H1 (cell line): ENCODE measurements around the gene PIGBOS1. TPM values are rescaled to one million over a fixed set of nuclear protein-coding genes. Genes with fewer than 3 reads are reported as not detected.

Experiments
- BRCA1 ChIP-seq: IDR thresholded peaks from 2 replicates; pipeline ENCODE4 v1.6.1; 2012; ENCODE audit warnings: low read depth, low read length, improper control_type of control experiment
- CHD1 ChIP-seq: IDR thresholded peaks from 2 replicates; pipeline ENCODE4 v1.6.1; 2012; ENCODE audit warnings: low read depth, low read length, improper control_type of control experiment
- EGR1 ChIP-seq: IDR thresholded peaks from 2 replicates; pipeline ENCODE4 v1.6.1; 2011; ENCODE audit warnings: low read depth, low read length, borderline replicate concordance
- EP300 ChIP-seq, 2 experiments: IDR thresholded peaks; 1 replicate in 1 of 2; 2 replicates in 1 of 2; pipeline ENCODE4 v1.6.1; 2011 to 2012; ENCODE audit warnings: low read depth in 2 of 2, low read length in 2 of 2, mild to moderate bottlenecking in 2 of 2, borderline replicate concordance in 1 of 2, inconsistent platforms in 1 of 2, moderate library complexity in 1 of 2
- FOSL1 ChIP-seq: IDR thresholded peaks from 2 replicates; pipeline ENCODE4 v1.6.1; 2011; ENCODE audit warnings: mild to moderate bottlenecking, low read depth, low read length, moderate library complexity; ENCODE audit not compliant: insufficient read depth
- GTF2F1 ChIP-seq: IDR thresholded peaks from 2 replicates; pipeline ENCODE4 v1.6.1; 2012; ENCODE audit warnings: low read depth, low read length, improper control_type of control experiment, borderline replicate concordance
- POLR2AphosphoS5 ChIP-seq: IDR thresholded peaks from 2 replicates; pipeline ENCODE4 v1.6.1; 2011; ENCODE audit warnings: low read depth, low read length
- POU5F1 ChIP-seq: IDR thresholded peaks from 2 replicates; pipeline ENCODE4 v1.6.1; 2011; ENCODE audit warnings: low read depth, mild to moderate bottlenecking, low read length, moderate library complexity
- YY1 ChIP-seq: IDR thresholded peaks from 2 replicates; pipeline ENCODE4 v1.6.1; 2011; ENCODE audit warnings: low read depth, mild to moderate bottlenecking, low read length
- ZNF274 ChIP-seq: IDR thresholded peaks from 2 replicates; pipeline ENCODE4 v1.7.0; 2012; ENCODE audit warnings: low read length, borderline replicate concordance; ENCODE audit errors: extremely low read depth
- polyA plus RNA-seq, 7 experiments: library from polyadenylated mRNA; depleted of rRNA in 3 of 7; stranded (reverse) in 5 of 7; unstranded in 2 of 7; fragments of >200 nt in 5 of 7; fragments of 200-250 nt in 2 of 7; gene quantifications; 1 replicate in 5 of 7; 2 replicates in 1 of 7; 4 replicates in 1 of 7; pipeline versions ENCODE4 v1.2.1 to v1.2.3, GENCODE V29; 2011 to 2013; ENCODE audit warnings: missing spikeins in 2 of 7, mixed read lengths in 2 of 7
- total RNA-seq: library from RNA; stranded (reverse); fragmentation: NEBNext Ultra II Directional; extraction: Animal tissue kit (Norgen Biotek cat#: 25700); gene quantifications from 2 replicates; pipeline ENCODE4 v1.2.1, GENCODE V29; 2021
- TF ChIP-seq, protein P1 (sequence below): fragments of 300-600 bp; sonication (generic); IDR thresholded peaks from 2 replicates; pipeline ENCODE4 v1.7.1; 2012; ENCODE audit warnings: low read length, moderate library complexity, mild to moderate bottlenecking, inconsistent platforms; ENCODE audit not compliant: insufficient replicate concordance

The PIGBOS1 gene
- total and polyA plus RNA-seq, 2 of the 8 experiments (the other 6 are each of a cell fraction or from before 2014, with no cell fraction given) = 7.8 to 16.7 TPM

DNA sequence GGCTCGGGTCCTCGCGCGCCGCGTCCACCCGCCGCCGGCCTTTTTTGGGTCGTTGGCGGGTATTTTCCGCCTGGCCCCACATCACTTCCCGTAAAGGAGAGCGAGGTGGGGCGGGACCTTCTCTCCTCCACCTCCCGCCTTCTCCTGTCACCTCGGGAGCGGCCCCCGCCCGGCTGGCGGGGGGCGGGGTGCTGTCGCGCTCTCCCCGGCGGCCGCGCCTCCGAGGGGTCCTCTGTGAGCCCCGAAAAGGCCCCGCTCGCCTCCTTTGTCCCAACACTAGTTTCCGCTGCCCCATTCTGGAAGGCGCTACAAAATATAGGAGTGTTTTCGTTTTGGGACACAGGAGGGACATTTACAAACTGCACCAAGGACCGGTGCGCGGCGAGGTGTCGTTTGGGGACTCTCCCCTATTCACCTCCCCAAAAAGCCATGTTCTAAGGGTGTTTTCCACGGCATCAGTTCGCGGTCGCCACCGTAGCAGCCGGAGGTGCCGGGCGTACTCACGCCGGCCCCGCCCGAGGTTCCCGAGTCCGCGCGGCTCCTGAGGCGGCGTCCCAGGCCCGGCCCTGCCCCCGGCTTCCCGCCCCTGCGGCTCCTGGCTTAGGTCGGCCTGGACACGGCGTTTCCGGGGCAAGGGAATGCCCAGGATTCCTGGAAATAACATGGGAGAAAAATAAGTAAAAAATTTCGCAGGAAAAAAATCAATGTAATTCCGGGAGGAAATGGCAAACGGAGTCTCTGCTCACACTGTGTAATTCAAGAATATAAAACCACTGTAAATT is 29.0 kb downstream of the PIGBOS1 start, which contains the start of gene RAB27A (continued):
- TF ChIP-seq GTF2F1 (no peak), EP300 (IDR thresholded peaks at IDR 0.05; ENCODE audit: borderline replicate concordance in 1 of 2, low read depth in 2 of 2, low read length in 2 of 2) (no peak), ZNF274 (no peak), YY1 (no peak), FOSL1 (no peak), BRCA1 (no peak), EGR1 (no peak), POU5F1 (no peak), CHD1 (no peak; the same call in 1 of the 2 replicates), POLR2AphosphoS5 (no peak)
- TF ChIP-seq, protein P1, sequence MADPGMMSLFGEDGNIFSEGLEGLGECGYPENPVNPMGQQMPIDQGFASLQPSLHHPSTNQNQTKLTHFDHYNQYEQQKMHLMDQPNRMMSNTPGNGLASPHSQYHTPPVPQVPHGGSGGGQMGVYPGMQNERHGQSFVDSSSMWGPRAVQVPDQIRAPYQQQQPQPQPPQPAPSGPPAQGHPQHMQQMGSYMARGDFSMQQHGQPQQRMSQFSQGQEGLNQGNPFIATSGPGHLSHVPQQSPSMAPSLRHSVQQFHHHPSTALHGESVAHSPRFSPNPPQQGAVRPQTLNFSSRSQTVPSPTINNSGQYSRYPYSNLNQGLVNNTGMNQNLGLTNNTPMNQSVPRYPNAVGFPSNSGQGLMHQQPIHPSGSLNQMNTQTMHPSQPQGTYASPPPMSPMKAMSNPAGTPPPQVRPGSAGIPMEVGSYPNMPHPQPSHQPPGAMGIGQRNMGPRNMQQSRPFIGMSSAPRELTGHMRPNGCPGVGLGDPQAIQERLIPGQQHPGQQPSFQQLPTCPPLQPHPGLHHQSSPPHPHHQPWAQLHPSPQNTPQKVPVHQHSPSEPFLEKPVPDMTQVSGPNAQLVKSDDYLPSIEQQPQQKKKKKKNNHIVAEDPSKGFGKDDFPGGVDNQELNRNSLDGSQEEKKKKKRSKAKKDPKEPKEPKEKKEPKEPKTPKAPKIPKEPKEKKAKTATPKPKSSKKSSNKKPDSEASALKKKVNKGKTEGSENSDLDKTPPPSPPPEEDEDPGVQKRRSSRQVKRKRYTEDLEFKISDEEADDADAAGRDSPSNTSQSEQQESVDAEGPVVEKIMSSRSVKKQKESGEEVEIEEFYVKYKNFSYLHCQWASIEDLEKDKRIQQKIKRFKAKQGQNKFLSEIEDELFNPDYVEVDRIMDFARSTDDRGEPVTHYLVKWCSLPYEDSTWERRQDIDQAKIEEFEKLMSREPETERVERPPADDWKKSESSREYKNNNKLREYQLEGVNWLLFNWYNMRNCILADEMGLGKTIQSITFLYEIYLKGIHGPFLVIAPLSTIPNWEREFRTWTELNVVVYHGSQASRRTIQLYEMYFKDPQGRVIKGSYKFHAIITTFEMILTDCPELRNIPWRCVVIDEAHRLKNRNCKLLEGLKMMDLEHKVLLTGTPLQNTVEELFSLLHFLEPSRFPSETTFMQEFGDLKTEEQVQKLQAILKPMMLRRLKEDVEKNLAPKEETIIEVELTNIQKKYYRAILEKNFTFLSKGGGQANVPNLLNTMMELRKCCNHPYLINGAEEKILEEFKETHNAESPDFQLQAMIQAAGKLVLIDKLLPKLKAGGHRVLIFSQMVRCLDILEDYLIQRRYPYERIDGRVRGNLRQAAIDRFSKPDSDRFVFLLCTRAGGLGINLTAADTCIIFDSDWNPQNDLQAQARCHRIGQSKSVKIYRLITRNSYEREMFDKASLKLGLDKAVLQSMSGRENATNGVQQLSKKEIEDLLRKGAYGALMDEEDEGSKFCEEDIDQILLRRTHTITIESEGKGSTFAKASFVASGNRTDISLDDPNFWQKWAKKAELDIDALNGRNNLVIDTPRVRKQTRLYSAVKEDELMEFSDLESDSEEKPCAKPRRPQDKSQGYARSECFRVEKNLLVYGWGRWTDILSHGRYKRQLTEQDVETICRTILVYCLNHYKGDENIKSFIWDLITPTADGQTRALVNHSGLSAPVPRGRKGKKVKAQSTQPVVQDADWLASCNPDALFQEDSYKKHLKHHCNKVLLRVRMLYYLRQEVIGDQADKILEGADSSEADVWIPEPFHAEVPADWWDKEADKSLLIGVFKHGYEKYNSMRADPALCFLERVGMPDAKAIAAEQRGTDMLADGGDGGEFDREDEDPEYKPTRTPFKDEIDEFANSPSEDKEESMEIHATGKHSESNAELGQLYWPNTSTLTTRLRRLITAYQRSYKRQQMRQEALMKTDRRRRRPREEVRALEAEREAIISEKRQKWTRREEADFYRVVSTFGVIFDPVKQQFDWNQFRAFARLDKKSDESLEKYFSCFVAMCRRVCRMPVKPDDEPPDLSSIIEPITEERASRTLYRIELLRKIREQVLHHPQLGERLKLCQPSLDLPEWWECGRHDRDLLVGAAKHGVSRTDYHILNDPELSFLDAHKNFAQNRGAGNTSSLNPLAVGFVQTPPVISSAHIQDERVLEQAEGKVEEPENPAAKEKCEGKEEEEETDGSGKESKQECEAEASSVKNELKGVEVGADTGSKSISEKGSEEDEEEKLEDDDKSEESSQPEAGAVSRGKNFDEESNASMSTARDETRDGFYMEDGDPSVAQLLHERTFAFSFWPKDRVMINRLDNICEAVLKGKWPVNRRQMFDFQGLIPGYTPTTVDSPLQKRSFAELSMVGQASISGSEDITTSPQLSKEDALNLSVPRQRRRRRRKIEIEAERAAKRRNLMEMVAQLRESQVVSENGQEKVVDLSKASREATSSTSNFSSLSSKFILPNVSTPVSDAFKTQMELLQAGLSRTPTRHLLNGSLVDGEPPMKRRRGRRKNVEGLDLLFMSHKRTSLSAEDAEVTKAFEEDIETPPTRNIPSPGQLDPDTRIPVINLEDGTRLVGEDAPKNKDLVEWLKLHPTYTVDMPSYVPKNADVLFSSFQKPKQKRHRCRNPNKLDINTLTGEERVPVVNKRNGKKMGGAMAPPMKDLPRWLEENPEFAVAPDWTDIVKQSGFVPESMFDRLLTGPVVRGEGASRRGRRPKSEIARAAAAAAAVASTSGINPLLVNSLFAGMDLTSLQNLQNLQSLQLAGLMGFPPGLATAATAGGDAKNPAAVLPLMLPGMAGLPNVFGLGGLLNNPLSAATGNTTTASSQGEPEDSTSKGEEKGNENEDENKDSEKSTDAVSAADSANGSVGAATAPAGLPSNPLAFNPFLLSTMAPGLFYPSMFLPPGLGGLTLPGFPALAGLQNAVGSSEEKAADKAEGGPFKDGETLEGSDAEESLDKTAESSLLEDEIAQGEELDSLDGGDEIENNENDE = no peak
